A549 (cell line): ENCODE data around the gene KRTCAP2. TPM values are rescaled to one million over a fixed set of nuclear protein-coding genes. Genes with fewer than 3 reads are reported as not detected.
"Not testable (repeated sequence)": the region's sequence is repeated elsewhere in the genome, so short reads cannot be mapped to it uniquely, and the experiment has no call there.

Experiments
- ATAC-seq, 2 experiments: fragments of 200-7000 bp in 1 of 2; fragments of >200 bp in 1 of 2; cut with Nextera tagmentation in 1 of 2; cut with Tn5 transposase in 1 of 2; 3 replicates each; pipeline versions ENCODE4 v1.8.0 to v1.9.1; 2018 to 2020; ENCODE audit warnings: mild to moderate bottlenecking in 1 of 2, moderate library complexity in 1 of 2
- CTCF ChIA-PET: fragments of 300-600 bp; sonication (Branson Sonifier 250); formaldehyde crosslinking; extraction: SDS; loops from one replicate; lab custom pipeline; 2021; ENCODE audit warnings: antibody characterized with exemption, inconsistent platforms; lab: Yijun Ruan, JAX
- POLR2A ChIA-PET: fragments of 350-600 bp; formaldehyde crosslinking; extraction: SDS; loops from one replicate; lab custom pipeline; 2021; ENCODE audit warnings: antibody characterized with exemption, inconsistent platforms; lab: Yijun Ruan, JAX
- DNase-seq, 2 experiments: peaks; one replicate each; pipeline versions ENCODE4 v3.0.0 to v3.0.0-alpha.2; 2011 to 2016; ENCODE audit warnings: low read depth in 1 of 2, low spot score in 1 of 2
- FAIRE-seq: peaks from 2 replicates; lab custom pipeline; 2011; peaks lifted over from hg19 to GRCh38; lab: Jason Lieb, UNC
- H3K27ac ChIP-seq, 2 experiments: fragments of >200 bp; sonication (Bioruptor Twin); formaldehyde crosslinking; 3 replicates each; pipeline ENCODE4 v1.5.1; 2016 to 2017
- H3K4me1 ChIP-seq: fragments of >200 bp; sonication (Bioruptor Twin); formaldehyde crosslinking; 3 replicates; pipeline ENCODE4 v1.6.1; 2016
- H3K4me2 ChIP-seq: fragments of >200 bp; sonication (Bioruptor Twin); formaldehyde crosslinking; 3 replicates; pipeline ENCODE4 v1.6.1; 2016
- H3K4me3 ChIP-seq: fragments of >200 bp; sonication (Bioruptor Twin); formaldehyde crosslinking; 3 replicates; pipeline ENCODE4 v1.5.1; 2016
- H3K9me3 ChIP-seq: fragments of >200 bp; sonication (Bioruptor Twin); formaldehyde crosslinking; 3 replicates; pipeline ENCODE4 v1.6.1; 2016
- CEBPB ChIP-seq, 2 experiments: fragments of >200 bp in 1 of 2; sonication (Bioruptor Twin) in 1 of 2; formaldehyde crosslinking in 1 of 2; IDR thresholded peaks; 2 replicates each; pipeline ENCODE4 v1.6.1; 2012 to 2016
- CHD4 ChIP-seq: fragments of 200-600 bp; sonication (generic); IDR thresholded peaks from 2 replicates; pipeline ENCODE4 v1.6.1; 2016; ENCODE audit warnings: antibody characterized with exemption, mild to moderate bottlenecking, borderline replicate concordance
- EP300 ChIP-seq, 2 experiments: fragments of >200 bp; sonication (Bioruptor Twin); formaldehyde crosslinking; IDR thresholded peaks; 2 replicates in 1 of 2; 3 replicates in 1 of 2; pipeline ENCODE4 v1.6.1; 2016 to 2017
- FOSL2 ChIP-seq, 2 experiments: fragments of 450-650 bp in 1 of 2; fragments of >200 bp in 1 of 2; sonication (Bioruptor Twin) in 1 of 2; formaldehyde crosslinking; IDR thresholded peaks; 2 replicates each; pipeline versions ENCODE4 v1.5.0 to v1.6.1; 2016 to 2020; ENCODE audit warnings: mild to moderate bottlenecking in 1 of 2, moderate library complexity in 1 of 2
- MAZ ChIP-seq: fragments of 150-350 bp; IDR thresholded peaks from 2 replicates; pipeline ENCODE4 v1.6.1; 2014; ENCODE audit warnings: antibody characterized with exemption, low read depth, low read length, borderline replicate concordance
- POLR2AphosphoS2 ChIP-seq: conservative IDR thresholded peaks from 2 replicates; pipeline ENCODE4 v1.6.1; 2012; ENCODE audit warnings: low read length, improper control_type of control experiment, inconsistent platforms
- RCOR1 ChIP-seq: fragments of 150-350 bp; IDR thresholded peaks from 2 replicates; pipeline ENCODE4 v1.6.1; 2014; ENCODE audit warnings: antibody characterized with exemption, low read length, low read depth
- WGBS: methylation state at CpG from one replicate; pipeline ENCODE4 v1.1.6; 2017; ENCODE audit errors: missing lambda C conversion rate; 5-methylcytosine and 5-hydroxymethylcytosine counted together
- polyA plus RNA-seq, 4 experiments: library from polyadenylated mRNA; depleted of rRNA in 3 of 4; stranded (reverse); fragments of >200 nt; fragmentation: RNase III in 1 of 4; extraction: RNeasy Plus Mini Kit Qiagen cat#74134 plus additional on column Dnase treatment in 1 of 4; gene quantifications; 2 replicates in 3 of 4; 3 replicates in 1 of 4; pipeline ENCODE4 v1.2.3, GENCODE V29; 2011 to 2017
- TF ChIP-seq, protein P1 (sequence below): fragments of 250-450 bp; sonication (Bioruptor Pico); IDR thresholded peaks from 2 replicates; pipeline ENCODE4 v1.5.0; 2021; ENCODE audit warnings: mild to moderate bottlenecking, moderate library complexity, borderline replicate concordance
- TF ChIP-seq, protein P2 (sequence below): fragments of 200-600 bp; sonication (generic); IDR thresholded peaks from 2 replicates; pipeline ENCODE4 v1.6.1; 2016; ENCODE audit warnings: antibody characterized with exemption, mild to moderate bottlenecking, moderate library complexity
- TF ChIP-seq, protein P3 (sequence below): IDR thresholded peaks from 2 replicates; pipeline ENCODE4 v1.6.1; 2012; ENCODE audit warnings: low read depth, borderline replicate concordance
- TF ChIP-seq, protein P4 (sequence below): fragments of 250-450 bp; sonication (Bioruptor Pico); IDR thresholded peaks from 2 replicates; pipeline ENCODE4 v1.5.0; 2020; ENCODE audit warnings: low read depth, mild to moderate bottlenecking, moderate library complexity
- TF ChIP-seq, protein P5 (sequence below): fragments of 450-650 bp; IDR thresholded peaks from 2 replicates; pipeline ENCODE4 v1.6.1; 2014; ENCODE audit warnings: antibody characterized with exemption
- TF ChIP-seq, protein P6 (sequence below): IDR thresholded peaks from 2 replicates; pipeline ENCODE4 v1.6.1; 2012

The KRTCAP2 gene
- polyA plus RNA-seq, 2 of the 4 experiments (the other 2 are of a cell fraction), result 154 to 217 TPM

DNA sequence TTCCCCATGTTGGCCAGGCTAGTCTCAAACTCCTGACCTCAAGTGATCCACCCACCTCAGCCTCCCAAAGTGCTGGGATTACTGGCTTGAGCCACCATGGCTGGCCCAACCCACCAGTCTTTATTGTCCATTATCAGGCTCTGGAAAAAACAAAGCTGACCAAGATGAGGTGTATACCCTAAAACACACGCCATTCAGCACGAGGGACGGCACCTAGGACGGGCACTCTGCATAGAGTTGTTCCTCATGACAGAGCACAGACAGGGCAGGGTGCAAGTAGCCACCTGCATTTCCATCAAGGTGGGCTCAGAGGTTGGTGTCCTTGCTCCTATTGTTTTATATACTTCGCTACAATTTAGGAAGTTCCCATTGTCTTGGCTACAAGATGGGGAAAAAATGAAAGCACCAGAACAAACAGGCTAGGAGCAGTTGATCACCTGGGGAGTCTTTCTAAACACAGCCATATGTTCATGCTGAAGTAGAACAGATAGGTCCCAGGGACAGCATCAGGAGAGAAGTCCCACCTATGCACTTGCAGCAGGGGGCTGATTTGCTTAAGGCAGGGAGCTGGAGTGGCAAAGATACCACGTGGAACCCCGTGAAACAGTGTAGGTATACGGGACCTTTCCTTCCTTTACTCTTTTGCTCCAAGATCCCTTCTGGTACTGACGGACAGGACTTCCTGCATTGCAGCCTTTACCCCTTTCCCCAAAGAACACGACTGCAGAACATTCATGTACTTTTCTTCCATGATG is 4.5 kb downstream of the KRTCAP2 start:
- no peak for FAIRE-seq
- 86% methylated on average over 10 of the region's 10 CpGs for WGBS

DNA sequence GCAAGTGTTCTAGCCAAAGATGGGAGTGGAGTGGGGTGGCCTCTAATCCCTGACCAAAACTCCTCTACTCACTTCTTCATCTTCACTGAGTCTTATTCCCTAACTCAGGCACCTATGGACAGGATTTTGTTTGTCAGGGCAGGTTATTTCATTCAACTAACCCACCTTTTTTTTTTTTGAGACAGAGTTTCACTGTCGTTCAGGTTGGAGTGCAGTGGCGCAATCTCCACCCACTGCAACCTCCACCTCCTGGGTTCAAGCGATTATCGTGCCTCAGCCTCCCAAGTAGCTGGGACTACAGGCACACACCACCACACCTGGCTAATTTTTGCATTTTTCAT is 5.0 kb downstream of the KRTCAP2 start:
- TF ChIP-seq CEBPB (IDR thresholded peaks at IDR 0.05), result 0 out of 4 replicates have a peak, but pooled peaks of 1 of the 2 experiments have one; percentile 9
- CTCF ChIA-PET, result interaction anchor here (0.9 to 15.2 kb wide), 26 partner anchors 9 to 259 kb away, joined by 3 to 384 read pairs (median 8); partner anchors contain the start of genes EFNA1, EFNA4, SLC50A1 and THBS3
- not testable (repeated sequence) for FAIRE-seq

More for the DNA sequence above, 4.5 kb downstream of the KRTCAP2 start:
- CTCF ChIA-PET, result interaction anchor here (0.9 to 15.2 kb wide), 26 partner anchors 9 to 260 kb away, joined by 3 to 384 read pairs (median 8); partner anchors contain the start of genes EFNA1, EFNA4, SLC50A1 and THBS3
- H3K4me1 ChIP-seq, result peaks cover 12% of the 10 kb centered on the region
- POLR2A ChIA-PET, result interaction anchor here (0.5 to 1.5 kb wide), 3 partner anchors 56 to 84 kb away, joined by 3 to 6 read pairs (median 5); no protein-coding TSS in a partner anchor
- H3K9me3 ChIP-seq, result no peaks in the 10 kb centered on the region
- TF ChIP-seq RCOR1 (no peak), EP300 (IDR thresholded peaks at IDR 0.05) (no peak)
- TF ChIP-seq, protein P1, sequence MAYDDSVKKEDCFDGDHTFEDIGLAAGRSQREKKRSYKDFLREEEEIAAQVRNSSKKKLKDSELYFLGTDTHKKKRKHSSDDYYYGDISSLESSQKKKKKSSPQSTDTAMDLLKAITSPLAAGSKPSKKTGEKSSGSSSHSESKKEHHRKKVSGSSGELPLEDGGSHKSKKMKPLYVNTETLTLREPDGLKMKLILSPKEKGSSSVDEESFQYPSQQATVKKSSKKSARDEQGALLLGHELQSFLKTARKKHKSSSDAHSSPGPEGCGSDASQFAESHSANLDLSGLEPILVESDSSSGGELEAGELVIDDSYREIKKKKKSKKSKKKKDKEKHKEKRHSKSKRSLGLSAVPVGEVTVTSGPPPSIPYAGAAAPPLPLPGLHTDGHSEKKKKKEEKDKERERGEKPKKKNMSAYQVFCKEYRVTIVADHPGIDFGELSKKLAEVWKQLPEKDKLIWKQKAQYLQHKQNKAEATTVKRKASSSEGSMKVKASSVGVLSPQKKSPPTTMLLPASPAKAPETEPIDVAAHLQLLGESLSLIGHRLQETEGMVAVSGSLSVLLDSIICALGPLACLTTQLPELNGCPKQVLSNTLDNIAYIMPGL (CRISPR knock-in tag), result no peak
- no peak overlapping the region for H3K4me3 ChIP-seq
- no peak for ATAC-seq
- no peak for DNase-seq
- H3K27ac ChIP-seq, result no peak overlapping the region
- H3K4me2 ChIP-seq, result no peak overlapping the region

DNA sequence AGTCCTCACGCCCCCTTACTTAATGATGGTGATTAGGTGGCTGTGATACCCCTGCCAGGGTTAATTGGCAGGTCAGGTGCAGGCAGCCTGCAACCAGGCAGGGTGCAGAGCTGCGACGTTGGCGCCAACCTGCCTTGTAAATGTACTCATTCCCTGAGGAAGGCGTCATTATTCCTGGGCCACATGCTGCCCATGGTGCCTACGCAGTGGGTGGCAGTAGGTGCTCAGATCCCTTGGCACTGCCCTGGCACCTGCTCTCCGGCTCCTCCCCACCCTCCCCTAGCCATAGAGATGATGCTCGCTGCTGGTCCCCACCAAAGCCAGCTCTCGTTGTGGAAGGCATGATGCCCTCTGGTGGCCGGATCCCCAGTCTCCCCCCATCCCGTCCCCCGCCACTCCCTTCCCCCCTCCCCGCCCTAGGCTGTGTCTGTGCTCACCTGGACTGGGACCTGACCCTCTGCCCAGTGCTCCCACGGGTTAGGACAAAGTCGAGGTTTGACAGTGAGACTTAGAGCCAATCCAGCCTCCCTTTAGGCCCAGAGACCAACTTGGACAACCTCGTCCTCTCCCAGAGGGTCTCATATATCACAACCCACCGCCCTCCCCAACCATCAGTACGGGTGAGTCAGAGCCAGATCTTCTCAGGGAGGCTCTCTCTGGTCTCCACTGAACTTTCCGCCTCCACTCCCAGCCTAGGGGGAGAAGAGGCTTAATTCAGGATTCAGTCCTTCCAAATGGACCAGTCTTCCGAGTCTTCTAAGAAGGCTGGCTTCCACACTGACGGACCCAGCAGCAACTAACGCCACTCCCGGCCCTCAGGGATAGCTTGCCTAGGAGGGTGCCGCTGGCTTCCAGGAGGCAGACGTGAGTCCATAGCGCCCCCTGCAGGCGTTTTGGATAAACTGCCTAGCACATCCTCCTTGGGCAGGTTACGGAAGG is 5.7 kb downstream of the KRTCAP2 start:
- Histone ChIP-seq H3K4me2 (peak overlapping the region; percentile 89), H3K4me1 (peaks cover 12% of the 10 kb centered on the region), H3K9me3 (no peaks in the 10 kb centered on the region), H3K4me3 (peak overlapping the region; percentile 34), H3K27ac (peak overlapping the region; percentile 62 to 81)
- 24% methylated on average over 25 of the region's 28 CpGs for WGBS
- FAIRE-seq (peak; percentile 88), DNase-seq (peak; percentile 77 to 91), ATAC-seq (peak; percentile 84 to 90)
- ChIA-PET POLR2A (interaction anchor here (1.5 kb wide), 2 partner anchors 76 to 83 kb away, joined by 5 to 6 read pairs; no protein-coding TSS in a partner anchor), CTCF (interaction anchor here (0.9 to 15.2 kb wide), 27 partner anchors 10 to 161 kb away, joined by 3 to 384 read pairs (median 8); partner anchors contain the start of genes EFNA1, EFNA3, EFNA4 and SLC50A1)
- TF ChIP-seq, protein P2, sequence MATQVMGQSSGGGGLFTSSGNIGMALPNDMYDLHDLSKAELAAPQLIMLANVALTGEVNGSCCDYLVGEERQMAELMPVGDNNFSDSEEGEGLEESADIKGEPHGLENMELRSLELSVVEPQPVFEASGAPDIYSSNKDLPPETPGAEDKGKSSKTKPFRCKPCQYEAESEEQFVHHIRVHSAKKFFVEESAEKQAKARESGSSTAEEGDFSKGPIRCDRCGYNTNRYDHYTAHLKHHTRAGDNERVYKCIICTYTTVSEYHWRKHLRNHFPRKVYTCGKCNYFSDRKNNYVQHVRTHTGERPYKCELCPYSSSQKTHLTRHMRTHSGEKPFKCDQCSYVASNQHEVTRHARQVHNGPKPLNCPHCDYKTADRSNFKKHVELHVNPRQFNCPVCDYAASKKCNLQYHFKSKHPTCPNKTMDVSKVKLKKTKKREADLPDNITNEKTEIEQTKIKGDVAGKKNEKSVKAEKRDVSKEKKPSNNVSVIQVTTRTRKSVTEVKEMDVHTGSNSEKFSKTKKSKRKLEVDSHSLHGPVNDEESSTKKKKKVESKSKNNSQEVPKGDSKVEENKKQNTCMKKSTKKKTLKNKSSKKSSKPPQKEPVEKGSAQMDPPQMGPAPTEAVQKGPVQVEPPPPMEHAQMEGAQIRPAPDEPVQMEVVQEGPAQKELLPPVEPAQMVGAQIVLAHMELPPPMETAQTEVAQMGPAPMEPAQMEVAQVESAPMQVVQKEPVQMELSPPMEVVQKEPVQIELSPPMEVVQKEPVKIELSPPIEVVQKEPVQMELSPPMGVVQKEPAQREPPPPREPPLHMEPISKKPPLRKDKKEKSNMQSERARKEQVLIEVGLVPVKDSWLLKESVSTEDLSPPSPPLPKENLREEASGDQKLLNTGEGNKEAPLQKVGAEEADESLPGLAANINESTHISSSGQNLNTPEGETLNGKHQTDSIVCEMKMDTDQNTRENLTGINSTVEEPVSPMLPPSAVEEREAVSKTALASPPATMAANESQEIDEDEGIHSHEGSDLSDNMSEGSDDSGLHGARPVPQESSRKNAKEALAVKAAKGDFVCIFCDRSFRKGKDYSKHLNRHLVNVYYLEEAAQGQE, result no peak
- TF ChIP-seq FOSL2 (IDR thresholded peaks at IDR 0.05), result no peak
- peak; percentile 49 for TF ChIP-seq FOSL2 (CRISPR knock-in tag; IDR thresholded peaks at IDR 0.05)
- peak; percentile 65; the same call in 1 of the 2 replicates for TF ChIP-seq CHD4
- no peak for TF ChIP-seq MAZ
- TF ChIP-seq, protein P3, sequence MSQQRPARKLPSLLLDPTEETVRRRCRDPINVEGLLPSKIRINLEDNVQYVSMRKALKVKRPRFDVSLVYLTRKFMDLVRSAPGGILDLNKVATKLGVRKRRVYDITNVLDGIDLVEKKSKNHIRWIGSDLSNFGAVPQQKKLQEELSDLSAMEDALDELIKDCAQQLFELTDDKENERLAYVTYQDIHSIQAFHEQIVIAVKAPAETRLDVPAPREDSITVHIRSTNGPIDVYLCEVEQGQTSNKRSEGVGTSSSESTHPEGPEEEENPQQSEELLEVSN, result no peak
- no peak for TF ChIP-seq CEBPB (IDR thresholded peaks at IDR 0.05)
- TF ChIP-seq, protein P1 (CRISPR knock-in tag), result no peak
- no peak for TF ChIP-seq POLR2AphosphoS2
- TF ChIP-seq, protein P4, sequence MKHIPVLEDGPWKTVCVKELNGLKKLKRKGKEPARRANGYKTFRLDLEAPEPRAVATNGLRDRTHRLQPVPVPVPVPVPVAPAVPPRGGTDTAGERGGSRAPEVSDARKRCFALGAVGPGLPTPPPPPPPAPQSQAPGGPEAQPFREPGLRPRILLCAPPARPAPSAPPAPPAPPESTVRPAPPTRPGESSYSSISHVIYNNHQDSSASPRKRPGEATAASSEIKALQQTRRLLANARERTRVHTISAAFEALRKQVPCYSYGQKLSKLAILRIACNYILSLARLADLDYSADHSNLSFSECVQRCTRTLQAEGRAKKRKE (CRISPR knock-in tag), result no peak
- TF ChIP-seq, protein P5, sequence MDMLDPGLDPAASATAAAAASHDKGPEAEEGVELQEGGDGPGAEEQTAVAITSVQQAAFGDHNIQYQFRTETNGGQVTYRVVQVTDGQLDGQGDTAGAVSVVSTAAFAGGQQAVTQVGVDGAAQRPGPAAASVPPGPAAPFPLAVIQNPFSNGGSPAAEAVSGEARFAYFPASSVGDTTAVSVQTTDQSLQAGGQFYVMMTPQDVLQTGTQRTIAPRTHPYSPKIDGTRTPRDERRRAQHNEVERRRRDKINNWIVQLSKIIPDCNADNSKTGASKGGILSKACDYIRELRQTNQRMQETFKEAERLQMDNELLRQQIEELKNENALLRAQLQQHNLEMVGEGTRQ, result no peak
- TF ChIP-seq, protein P6, sequence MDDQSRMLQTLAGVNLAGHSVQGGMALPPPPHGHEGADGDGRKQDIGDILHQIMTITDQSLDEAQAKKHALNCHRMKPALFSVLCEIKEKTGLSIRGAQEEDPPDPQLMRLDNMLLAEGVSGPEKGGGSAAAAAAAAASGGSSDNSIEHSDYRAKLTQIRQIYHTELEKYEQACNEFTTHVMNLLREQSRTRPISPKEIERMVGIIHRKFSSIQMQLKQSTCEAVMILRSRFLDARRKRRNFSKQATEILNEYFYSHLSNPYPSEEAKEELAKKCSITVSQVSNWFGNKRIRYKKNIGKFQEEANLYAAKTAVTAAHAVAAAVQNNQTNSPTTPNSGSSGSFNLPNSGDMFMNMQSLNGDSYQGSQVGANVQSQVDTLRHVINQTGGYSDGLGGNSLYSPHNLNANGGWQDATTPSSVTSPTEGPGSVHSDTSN, result no peak

More for the DNA sequence above, 5.0 kb downstream of the KRTCAP2 start:
- not testable (repeated sequence) for DNase-seq, ATAC-seq, H3K4me3 ChIP-seq, H3K27ac ChIP-seq, H3K9me3 ChIP-seq
- WGBS, result 48% methylated on average over 4 of the region's 4 CpGs
- peak overlapping the region; percentile 89; the same call in 2 of the 3 replicates for H3K4me2 ChIP-seq
- POLR2A ChIA-PET, result interaction anchor here (1.5 kb wide), 2 partner anchors 77 to 83 kb away, joined by 5 to 6 read pairs; no protein-coding TSS in a partner anchor
- peaks cover 12% of the 10 kb centered on the region for H3K4me1 ChIP-seq
